Measurements from ENCODE around the gene TOMM40.
"Not testable (repeated sequence)": the region's sequence is repeated elsewhere in the genome, so short reads cannot be mapped to it uniquely, and the experiment has no call there.

TOMM40 gene

DNA sequence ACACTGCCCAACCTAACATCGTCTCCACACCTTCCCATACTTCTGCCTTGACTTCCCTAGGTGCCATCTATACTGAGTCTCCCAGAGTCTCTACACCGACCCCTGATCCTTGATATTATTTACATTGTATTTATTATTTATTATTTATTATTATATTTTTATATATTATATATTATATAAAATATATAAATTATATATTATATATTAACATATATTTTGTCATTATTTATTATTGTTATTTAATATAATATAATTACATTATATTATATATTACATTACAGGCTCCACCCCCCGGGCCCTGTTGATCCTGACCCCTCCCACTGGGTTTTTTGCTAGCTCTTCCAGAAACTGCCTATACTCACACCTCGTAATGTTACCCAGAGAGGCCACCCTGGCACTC is 18.4 kb upstream of the TOMM40 start:
- DNase-seq, result no peak

DNA sequence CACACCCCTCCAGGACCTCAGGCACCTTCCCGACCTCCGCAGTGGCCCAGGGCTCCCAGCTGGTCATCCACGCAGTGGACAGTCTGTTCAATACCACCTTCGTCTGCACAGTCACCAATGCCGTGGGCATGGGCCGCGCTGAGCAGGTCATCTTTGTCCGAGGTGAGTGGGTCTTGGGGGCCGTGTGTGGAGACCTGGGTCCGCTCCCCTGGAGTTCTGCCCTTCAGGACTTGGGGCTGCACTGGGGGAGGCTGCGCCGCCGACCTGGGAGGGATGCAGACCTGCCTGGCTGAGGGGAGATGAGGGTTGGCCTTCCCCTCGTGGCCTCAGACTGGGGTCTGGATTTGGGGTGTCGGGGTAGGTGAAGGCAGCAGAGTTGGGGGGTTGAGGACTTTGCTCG is 16.7 kb upstream of the TOMM40 start:
- no peak for DNase-seq

DNA sequence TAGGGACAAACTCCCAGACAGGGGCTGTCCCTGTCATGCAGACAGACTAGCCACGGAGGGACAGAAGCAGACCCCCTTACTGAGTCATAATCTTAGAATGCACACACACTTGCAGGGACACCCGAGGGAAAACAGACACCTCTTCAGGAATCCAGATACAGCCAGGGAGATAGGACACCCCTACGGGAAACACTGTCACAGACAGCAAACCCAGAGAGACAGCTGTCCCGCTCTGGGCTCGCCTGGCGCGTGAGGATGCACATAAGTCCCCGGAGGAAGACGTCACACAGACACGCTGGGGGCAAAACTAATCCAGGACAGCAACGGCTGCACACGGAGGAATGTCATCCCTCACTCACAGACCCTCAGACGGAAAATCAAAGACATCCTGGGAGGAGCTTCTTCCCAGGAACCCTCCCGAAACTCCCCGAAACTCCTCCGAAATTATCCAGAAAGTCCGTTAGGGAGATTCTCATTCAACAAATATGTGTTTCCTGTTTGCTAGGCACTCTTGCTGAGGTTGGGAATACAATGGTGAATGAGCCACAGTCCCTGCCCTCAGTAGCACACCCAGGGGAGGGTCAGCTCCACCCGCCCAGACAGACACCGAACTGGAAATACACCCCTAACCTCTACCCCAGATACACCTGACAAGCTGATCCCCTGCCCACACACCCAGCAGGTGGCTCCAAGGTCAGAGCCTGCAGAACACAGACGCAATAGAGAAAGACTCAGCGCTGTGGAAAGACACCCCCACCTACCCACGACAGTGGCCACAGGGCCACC is 15.2 kb upstream of the TOMM40 start:
- DNase-seq, result no peak

DNA sequence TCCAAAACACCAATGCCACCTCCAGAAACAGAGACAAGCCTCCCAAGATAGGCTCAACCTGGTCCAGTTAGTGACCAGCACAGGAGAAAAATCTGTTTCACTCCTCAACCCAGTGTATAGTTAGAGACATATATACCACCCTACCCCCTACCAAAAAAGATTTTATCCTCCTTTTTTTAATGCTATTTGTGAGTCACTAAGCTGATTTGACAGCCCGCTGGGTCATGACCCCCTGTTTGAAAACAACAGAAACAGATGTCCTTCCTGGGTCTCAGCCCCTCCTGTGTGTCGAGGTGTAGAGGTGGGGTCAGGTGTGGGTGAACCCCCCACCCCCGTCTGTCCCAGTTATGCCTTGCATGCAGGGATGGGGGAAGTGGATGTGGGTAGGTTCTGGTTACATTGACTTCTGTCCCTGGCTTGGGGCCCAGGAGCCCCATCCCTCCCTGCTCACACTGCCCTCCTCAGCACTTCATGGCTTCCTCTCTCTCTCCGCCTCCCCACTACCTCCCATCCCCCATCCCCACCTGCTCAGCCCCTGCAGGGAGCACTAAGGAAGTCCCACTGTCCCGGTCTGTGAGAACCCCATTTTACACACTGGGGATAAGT is 14.0 kb upstream of the TOMM40 start:
- DNase-seq, result no peak

DNA sequence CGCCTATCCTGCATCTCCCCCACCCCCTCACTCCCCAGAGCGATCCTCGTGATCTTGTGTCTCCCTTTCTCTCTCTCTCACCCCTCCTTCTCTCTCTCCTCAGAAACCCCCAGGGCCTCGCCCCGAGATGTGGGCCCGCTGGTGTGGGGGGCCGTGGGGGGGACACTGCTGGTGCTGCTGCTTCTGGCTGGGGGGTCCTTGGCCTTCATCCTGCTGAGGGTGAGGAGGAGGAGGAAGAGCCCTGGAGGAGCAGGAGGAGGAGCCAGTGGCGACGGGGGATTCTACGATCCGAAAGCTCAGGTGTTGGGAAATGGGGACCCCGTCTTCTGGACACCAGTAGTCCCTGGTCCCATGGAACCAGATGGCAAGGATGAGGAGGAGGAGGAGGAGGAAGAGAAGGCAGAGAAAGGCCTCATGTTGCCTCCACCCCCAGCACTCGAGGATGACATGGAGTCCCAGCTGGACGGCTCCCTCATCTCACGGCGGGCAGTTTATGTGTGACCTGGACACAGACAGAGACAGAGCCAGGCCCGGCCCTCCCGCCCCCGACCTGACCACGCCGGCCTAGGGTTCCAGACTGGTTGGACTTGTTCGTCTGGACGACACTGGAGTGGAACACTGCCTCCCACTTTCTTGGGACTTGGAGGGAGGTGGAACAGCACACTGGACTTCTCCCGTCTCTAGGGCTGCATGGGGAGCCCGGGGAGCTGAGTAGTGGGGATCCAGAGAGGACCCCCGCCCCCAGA is 12.8 kb upstream of the TOMM40 start:
- no peak for DNase-seq

DNA sequence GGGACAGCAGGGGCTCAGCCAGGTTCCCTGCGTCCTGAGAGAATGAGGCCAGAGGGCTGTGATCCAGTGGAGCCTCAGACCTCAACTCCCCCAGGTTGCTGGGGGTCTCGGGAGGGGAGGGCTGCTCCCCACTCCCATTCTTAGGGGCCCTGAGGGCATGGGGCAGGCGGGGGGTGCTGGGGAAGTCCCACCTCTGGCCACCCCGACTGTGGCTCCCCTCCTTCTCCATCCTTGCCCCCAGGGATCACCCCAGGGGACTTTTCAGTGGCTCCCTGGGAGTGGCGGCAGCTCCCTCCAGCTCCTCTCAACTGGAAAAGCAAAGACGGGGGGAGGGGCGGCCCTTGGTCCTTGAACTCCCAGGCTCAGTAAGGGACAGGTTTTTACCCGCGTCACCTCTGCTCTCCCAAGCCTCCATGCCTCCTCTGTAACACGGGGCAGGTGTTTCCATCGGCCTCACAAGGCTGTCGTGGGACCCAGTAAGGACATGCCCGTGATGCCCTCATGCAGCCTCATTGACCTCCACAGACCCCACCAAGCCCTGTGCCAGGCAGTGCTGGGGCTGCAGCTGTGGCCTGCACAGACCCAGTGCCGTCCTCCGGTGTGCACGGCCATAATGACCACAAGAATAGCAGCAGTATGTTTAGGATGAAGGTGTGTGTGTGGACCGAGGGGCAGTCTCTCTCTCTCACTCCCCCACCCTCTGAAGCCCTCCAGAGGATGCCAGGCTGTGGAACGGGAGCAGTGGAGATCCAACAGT is 11.6 kb upstream of the TOMM40 start:
- no peak for DNase-seq

DNA sequence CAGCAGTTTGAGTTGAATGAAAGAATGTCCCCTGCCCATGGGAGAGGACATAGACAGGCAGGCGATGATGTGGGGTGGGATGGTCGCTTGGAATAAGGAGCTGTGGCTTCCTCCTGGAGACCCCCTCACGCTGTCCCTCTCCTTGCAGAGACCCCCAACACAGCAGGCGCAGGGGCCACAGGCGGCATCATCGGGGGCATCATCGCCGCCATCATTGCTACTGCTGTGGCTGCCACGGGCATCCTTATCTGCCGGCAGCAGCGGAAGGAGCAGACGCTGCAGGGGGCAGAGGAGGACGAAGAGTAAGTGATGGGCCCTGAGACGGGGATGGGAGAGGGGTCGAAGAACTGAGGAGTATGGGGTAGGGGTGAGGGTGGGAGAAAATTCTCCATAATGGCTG is 9.0 kb upstream of the TOMM40 start:
- DNase-seq, result no peak

DNA sequence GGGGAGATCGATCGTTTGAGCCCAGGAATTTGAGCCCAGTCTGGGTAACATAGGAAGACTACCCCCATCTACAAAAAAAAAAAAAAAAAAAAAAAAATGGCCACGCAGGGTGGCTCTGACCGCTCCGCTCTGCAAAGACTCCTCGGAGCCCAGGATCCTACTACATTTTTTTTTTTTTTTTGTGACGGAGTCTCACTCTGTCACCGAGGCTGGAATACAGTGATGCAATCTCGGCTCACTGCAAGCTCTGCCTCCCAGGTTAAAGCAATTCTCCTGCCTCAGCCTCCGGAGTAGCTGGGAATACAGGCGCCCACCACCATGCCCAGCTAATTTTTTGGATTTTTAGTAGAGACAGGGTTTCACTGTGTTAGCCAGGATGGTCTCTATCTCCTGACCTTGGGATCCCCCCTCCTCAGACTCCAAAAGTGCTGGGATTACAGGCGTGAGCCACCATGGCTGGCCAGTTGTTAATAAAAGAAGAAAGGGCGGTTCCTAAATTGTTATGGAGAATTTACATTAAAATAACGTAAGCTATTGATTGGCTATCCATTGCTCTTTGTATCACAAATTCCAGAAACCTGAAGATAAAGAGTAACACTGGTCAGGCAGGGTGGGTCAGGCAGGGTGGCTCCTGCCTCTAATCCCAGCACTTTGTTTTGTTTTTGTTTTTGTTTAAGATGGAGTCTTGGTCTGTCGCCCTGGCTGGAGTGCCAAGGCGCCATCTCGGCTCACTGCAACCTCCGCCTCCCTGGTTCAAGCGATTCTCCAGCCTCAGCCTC is 8.2 kb upstream of the TOMM40 start:
- not testable (repeated sequence) for DNase-seq

DNA sequence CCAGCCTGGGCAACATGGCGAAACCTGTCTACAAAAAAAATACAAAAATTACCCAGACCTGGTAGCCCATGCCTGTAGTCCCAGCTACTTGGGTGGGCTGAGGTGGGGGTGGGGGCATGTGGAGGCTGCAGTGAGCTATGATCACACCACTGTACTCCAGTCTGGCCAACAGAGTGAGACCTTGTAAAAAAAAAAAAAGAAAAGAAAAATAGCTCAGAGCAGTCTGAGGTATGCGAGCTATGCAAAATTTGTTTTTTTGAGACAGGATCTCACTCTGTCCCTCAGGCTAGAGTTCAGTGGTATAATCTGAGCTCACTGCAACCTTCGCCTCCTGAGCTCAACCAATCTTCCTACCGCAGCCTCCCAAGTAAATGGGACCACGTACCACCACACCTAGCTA is 7.1 kb upstream of the TOMM40 start:
- no peak for DNase-seq

DNA sequence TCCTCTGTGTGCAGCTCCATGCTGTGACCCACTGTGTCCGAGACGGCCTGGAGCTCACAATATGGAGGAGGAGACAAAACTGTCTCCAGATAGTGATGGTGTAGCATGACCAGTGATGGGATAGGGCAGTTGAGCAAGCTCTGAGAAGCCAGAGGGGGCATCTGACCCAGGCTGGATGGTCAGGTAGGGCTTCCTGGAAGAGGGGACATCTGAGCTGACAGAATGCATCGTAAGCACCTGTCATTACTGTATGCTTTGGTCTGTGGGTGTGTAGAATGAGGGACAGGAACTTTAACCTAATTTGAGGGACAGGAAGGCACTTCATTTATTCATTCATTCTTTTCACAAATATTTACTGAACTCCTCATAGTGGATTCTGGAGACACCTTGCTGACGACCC is 6.5 kb upstream of the TOMM40 start:
- no peak for DNase-seq

DNA sequence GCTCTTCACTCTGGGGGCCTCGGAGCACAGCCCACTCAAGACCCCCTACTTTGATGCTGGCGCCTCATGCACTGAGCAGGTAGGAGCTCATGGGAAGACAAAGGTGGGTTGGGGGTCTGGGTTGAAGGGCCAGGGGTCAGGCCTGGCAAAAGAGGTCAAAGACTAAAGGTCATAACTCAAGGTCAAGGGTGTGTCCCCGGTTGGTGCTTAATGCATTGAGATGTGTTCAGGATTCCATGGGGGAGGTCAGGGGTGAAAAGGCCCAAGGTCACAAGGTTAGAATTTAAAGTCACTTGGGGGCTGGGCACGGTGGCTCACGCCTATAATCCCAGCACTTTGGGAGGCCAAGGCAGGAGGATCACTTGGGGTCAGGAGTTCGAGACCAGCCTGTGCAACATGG is 4.9 kb upstream of the TOMM40 start:
- DNase-seq, result no peak

DNA sequence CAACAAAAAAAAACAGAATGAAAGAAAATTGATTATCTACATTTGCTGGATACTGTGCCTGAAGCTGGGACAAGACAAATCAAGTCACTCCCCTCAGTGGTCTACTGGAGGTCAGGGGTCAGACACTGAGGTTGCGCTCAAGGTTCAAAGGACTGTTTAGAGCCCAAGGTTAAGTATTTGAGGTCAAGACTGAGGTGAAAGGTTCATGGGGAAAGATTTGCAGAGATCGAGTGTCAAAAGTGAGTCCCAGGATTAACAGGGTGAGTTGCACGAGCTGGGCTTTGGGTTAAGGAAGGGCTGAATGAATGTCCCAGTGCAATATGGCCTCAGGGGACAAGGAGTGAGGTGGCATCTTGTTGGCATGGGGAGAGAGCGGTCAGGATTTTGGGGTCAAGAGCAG is 3.4 kb upstream of the TOMM40 start:
- DNase-seq, result no peak

DNA sequence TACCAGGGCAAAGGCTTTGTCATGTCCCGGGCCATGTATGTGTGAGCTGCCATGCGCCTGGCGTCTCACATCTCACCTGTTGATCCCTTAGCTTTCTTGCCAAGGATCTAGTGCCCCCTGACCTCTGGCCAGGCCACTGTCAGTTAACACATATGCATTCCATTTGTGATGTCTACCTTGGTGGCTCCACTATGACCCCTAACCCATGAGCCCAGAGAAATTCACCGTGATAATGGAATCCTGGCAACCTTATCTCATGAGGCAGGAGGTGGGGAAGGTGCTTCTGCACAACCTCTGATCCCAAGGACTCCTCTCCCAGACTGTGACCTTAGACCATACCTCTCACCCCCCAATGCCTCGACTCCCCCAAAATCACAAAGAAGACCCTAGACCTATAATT is 2.7 kb upstream of the TOMM40 start:
- not testable (repeated sequence) for DNase-seq

DNA sequence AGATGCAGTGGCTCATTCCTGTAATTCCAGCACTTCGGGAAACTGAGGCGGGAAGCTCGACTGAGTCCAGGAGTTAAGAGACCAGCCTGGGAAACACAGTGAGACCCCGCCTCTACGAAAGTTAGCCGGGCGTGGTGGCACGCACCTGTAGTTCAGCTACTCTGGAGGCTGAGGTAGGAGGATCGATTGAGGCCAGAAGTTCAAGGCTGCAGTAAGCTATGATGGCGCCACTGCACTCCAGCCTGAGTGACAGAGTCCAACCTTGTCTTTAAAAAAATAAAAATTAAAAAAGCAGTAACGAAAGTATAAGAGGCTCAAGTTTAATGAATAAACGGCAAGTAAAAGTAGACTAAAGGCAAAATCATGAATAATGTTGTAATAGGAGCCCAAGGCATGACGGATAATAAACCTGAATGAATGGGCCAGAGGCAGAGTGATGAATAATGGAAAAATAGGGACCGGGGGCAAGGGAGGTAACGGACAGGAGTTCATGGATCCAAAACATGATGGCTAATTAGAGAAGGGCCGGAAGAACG is 1.2 kb upstream of the TOMM40 start:
- DNase-seq, result no peak

DNA sequence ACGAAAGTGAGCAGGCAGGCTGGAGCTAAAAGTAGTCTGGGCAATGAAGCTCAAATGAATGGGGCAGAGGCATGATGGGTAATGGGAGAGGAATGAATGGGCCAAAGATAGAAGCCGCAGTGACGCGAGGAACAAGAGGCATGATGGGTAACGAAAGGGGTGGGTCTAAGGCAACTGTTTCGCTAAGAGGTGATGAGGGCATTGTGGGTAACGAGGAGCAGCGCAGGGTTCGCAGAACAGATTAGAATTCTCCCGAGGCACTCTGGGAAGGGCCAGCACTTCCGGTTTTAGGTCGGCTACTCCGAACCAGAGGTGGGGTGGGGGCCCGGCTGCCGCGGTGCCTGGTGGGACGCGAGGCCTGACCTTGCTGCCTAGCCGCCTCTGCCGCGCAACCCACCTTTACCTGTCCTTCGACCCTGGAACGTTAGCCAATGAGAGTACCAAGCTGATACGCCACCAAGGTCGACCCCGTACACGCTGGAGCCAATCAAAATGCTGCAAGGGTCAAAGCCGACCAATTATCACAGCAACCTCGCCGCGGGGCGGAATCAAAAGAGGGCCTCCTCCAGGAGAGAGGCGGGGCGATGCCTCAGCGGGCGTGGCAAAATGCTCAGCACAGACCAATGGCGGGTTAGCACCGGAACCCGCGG is 563 bp upstream of the TOMM40 start:
- DNase-seq, result no peak

DNA sequence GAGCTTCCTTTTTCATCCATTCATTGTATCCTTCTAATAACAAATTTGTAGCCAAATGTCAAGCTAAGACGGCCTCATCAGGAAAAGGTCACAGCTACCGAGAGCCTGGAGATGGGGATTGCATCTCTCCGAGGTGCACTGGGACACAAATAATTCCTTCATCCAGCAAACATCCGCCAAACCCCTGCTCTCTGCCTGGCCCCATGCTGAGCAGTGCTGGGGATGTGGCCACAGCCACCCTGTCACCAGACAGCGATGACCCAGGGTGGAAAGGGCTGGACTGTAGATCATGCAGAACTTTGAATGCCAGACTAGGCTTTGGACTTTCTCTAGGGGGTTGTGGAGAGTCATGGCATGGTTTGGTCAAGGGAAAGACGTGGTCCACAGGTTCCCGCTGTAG is 1.9 kb downstream of the TOMM40 start:
- DNase-seq, result no peak

DNA sequence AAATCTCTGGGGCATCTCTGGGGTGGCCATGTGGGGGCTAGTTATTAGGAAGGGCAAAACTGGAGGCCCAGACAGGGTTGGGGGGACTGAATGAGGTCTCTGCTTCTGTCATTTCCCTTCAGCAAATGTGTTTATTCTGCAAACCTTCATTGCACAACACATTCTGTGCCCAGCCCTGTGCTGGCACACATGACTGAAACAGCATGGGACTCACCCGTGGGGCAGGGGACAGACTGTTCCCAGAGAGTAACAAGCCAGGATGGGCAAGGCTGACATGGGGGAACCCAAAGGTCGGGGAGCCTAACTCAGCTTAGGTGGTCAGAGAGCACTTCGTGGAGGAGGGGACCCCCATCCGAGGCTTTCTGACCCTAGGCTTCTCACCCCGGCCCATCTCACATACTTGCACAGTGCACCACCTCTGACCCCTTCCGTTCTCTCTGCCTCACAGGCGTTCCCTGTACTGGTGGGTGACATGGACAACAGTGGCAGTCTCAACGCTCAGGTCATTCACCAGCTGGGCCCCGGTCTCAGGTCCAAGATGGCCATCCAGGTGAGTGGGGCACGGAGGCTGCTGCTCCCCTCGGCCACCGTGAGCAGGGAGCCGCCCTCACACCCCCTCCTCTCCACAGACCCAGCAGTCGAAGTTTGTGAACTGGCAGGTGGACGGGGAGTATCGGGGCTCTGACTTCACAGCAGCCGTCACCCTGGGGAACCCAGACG is 2.4 kb downstream of the TOMM40 start:
- DNase-seq, result no peak

DNA sequence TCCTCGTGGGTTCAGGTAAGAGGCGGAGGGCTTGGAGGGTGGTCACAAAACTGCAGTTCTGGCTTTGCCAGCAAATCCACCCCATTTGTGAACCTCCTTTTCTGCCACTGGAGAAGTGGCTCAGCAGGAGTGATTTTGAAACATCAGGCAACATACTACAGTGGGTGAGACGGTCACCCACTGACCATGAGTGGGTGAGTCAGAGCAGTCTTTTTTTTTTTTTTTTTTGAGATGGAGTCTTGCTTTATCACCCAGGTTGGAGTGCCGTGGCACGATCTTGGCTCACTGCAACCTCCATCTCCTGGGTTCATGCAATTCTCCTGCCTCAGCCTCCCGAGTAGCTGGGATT is 3.0 kb downstream of the TOMM40 start:
- DNase-seq, result no peak

DNA sequence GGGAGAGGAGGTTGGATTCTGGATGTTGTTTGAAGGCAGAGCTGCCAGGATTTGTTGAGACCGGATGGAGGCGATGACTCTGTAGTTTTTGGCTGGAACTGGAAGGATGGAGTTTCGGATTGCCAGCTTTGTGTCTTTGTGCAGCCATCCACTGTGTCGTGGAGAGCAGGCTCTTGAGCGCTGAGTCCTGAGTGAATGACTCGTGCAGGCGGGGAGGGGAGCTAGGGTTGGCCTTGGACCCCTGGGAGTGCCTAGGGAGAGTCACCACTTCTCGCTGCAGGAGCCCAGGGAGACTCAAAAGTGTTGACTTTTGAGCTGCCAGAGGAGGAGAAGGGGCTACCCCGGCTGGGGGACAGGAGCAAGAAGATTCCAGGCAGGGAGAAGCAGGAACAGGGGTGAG is 3.9 kb downstream of the TOMM40 start:
- DNase-seq, result no peak

DNA sequence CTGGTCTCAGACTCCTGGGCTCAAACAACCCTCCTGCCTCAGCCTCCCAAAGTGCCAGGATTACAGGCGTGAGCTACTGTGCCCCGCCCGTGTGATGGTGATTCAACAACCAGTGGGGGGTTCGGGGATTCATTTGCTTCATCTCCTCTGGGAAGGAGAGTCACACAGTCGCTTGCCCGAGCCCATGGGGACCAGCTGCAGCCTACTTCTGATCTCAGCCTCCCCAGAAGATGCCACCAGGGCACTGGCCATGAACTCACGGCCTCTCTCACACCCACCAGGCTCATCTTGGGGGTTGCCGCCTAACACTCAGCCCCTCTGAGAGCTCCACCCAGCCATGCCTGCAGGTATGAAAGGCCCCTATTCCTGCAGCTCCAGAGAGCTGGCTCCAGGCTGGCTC is 6.8 kb downstream of the TOMM40 start:
- no peak for DNase-seq
